Heart right ventricle (tissue), 16 donors: ENCODE data around the gene SUN5. TPM values are rescaled to one million over a fixed set of nuclear protein-coding genes. Genes with fewer than 3 reads are reported as not detected.

Experiments
- ATAC-seq, 8 donors: fragments of 200-7000 bp; cut with Tn5 transposase; one replicate each; pipeline ENCODE4 v1.9.1; 2020; ENCODE audit warnings: mild to moderate bottlenecking in 8 of 8, moderate library complexity in 8 of 8, moderate number of reproducible peaks in 1 of 8
- DNase-seq, 2 donors: peaks; one replicate each; pipeline ENCODE4 v3.0.0-alpha.2; 2020
- H3K27ac ChIP-seq, 10 donors: fragments of 200-600 bp; sonication (generic) in 2 of 10; one replicate each; pipeline versions ENCODE4 v1.5.0 to v1.8.0; 2020 to 2022; ENCODE audit warnings: mild to moderate bottlenecking in 3 of 10
- H3K27me3 ChIP-seq, 7 donors: fragments of 200-600 bp; one replicate each; pipeline ENCODE4 v1.8.0; 2021 to 2022; ENCODE audit warnings: mild to moderate bottlenecking in 2 of 7
- H3K36me3 ChIP-seq, 9 donors: fragments of 200-600 bp; sonication (generic) in 1 of 9; one replicate each; pipeline versions ENCODE4 v1.5.0 to v1.8.0; 2020 to 2022; ENCODE audit warnings: mild to moderate bottlenecking in 2 of 9
- H3K4me1 ChIP-seq, 9 donors: fragments of 200-600 bp; sonication (generic) in 1 of 9; one replicate each; pipeline versions ENCODE4 v1.5.0 to v1.8.0; 2020 to 2022; ENCODE audit warnings: mild to moderate bottlenecking in 4 of 9
- H3K4me3 ChIP-seq, 10 donors: fragments of 200-600 bp; sonication (generic) in 2 of 10; one replicate each; pipeline versions ENCODE4 v1.5.0 to v1.8.0; 2020 to 2022; ENCODE audit warnings: mild to moderate bottlenecking in 7 of 10, moderate library complexity in 2 of 10
- H3K9me3 ChIP-seq, 11 donors: fragments of 200-600 bp in 10 of 11; sonication (generic) in 2 of 11; one replicate each; pipeline versions ENCODE4 v1.5.0 to v1.8.0; 2013 to 2022; ENCODE audit warnings: mild to moderate bottlenecking in 2 of 11, control low read depth in 1 of 11, moderate library complexity in 1 of 11
- CTCF ChIP-seq, 9 donors: fragments of 200-600 bp; sonication (generic) in 2 of 9; IDR thresholded peaks; one replicate each; pipeline versions ENCODE4 v1.5.0 to v1.8.0; 2021 to 2022; ENCODE audit warnings: antibody characterized with exemption in 9 of 9, mild to moderate bottlenecking in 5 of 9, moderate library complexity in 1 of 9
- WGBS, 2 donors: extraction: QIAGEN DNeasy Blood & Tissue Kit; methylation state at CpG; one replicate each; pipeline ENCODE4 v1.1.7; 2013; ENCODE audit warnings: inconsistent platforms in 1 of 2; 5-methylcytosine and 5-hydroxymethylcytosine counted together
- intact Hi-C, 10 donors: fragments of 100-400 bp; cut with DNase I; formaldehyde crosslinking; loops; one replicate each; pipeline versions ENCODE4 v1.11.1 to v1.14.2; 2022
- polyA plus RNA-seq, 2 donors: library from polyadenylated mRNA; stranded (reverse); fragments of 200-250 nt; gene quantifications; one replicate each; pipeline ENCODE4 v1.2.3, GENCODE V29; 2013
- total RNA-seq, 10 donors: library from RNA; stranded (reverse); fragmentation: NEBNext Ultra II Directional in 3 of 10; extraction: Animal tissue kit (Norgen Biotek cat#: 25700) in 3 of 10; gene quantifications; one replicate each; pipeline versions ENCODE4 v1.2.1 to v1.2.4, GENCODE V29; 2021 to 2023
- donor health status: Arrhythmogenic right ventricular cardiomyopathy.
- donor health status: ischemic (EF 13 %, LVEDD 7.1; RV severe dilation, severe dysfunction).
- donor health status: healthy with polysubstance abuse.
- donor health status: DM: no; HTN: yes; CAD: no.
- donor health status: DM: no; HTN: no; CAD: no.
- donor health status: ischemic (EF 25% LVEDD 6.9; RV normal size, moderate dysfunction).
- donor health status: ischemic (EF 25% LVEDD 5.7; RV mildly dilated, moderate dysfunction).
- donor health status: healthy.
- donor health status: DM: yes; HTN: yes; CAD: no.
- donor health status: Ischemic cardiomyopathy.
- donor health status: ischemic (EF 35%, LVEDD 5.7; RV mildly dilated, moderate dysfunction).
- donor health status: nonischemic (EF 11% LVEDD 7.7; RV severe dilation, severe dysfunction).
- donor health status: DM: yes; HTN: yes; CAD: no.
- donor health status: PGD.
- donor health status: ischemic (EF 29% LVEDD 5.4; RV normal size, mild dysfunction).
- donor health status: nonischemic (EF 23%, LVEDD 6.1; RV moderate dilation, normal function).

Gene SUN5
- total and polyA plus RNA-seq, 12 donors = not detected

- H3K27ac ChIP-seq = no peak overlapping the region
- no peak for DNase-seq
- no peaks in the 10 kb centered on the region for H3K36me3 ChIP-seq
- no peaks in the 10 kb centered on the region for H3K4me1 ChIP-seq
- no peaks in the 10 kb centered on the region for H3K9me3 ChIP-seq
- no peak overlapping the region for H3K4me3 ChIP-seq
- ATAC-seq = no peak
- 53 to 61% methylated on average over 16 of the region's 16 CpGs for WGBS, 2 donors
- H3K27me3 ChIP-seq = peaks cover 0 to 30% (median 18%) of the 10 kb centered on the region in 7 donors
- TF ChIP-seq CTCF (IDR thresholded peaks at IDR 0.05) = no peak
- intact Hi-C loops = no loop called here
Measured at GRCh38 chr20:33014336-33015113, 10.3 kb upstream of the SUN5 start.

GRCh38 chr20:33013701-33014326, 9.6 kb upstream of the SUN5 start:
- H3K4me3 ChIP-seq = no peak overlapping the region
- WGBS, 2 donors = 73% methylated on average over 12 of the region's 12 CpGs
- intact Hi-C loops = no loop called here
- no peak for TF ChIP-seq CTCF (IDR thresholded peaks at IDR 0.05)
- H3K27ac ChIP-seq = no peak overlapping the region
- DNase-seq (no peak), ATAC-seq (no peak)
- H3K36me3 ChIP-seq = no peaks in the 10 kb centered on the region
- H3K9me3 ChIP-seq = no peaks in the 10 kb centered on the region
- no peaks in the 10 kb centered on the region for H3K4me1 ChIP-seq
- H3K27me3 ChIP-seq = peaks cover 0 to 30% (median 18%) of the 10 kb centered on the region in 7 donors

GRCh38 chr20:33012327-33013189, 8.3 kb upstream of the SUN5 start:
- Histone ChIP-seq H3K4me3 (no peak overlapping the region), H3K4me1 (no peaks in the 10 kb centered on the region), H3K9me3 (no peaks in the 10 kb centered on the region), H3K36me3 (no peaks in the 10 kb centered on the region), H3K27me3 (peaks cover 0 to 30% (median 18%) of the 10 kb centered on the region in 7 donors), H3K27ac (no peak overlapping the region)
- intact Hi-C loops = no loop called here
- 82 to 86% methylated on average over 15 of the region's 15 CpGs for WGBS, 2 donors
- TF ChIP-seq CTCF (IDR thresholded peaks at IDR 0.05) = no peak
- no peak for DNase-seq
- ATAC-seq = no peak
